ENCODE measurements around the gene KNCN.

DNA sequence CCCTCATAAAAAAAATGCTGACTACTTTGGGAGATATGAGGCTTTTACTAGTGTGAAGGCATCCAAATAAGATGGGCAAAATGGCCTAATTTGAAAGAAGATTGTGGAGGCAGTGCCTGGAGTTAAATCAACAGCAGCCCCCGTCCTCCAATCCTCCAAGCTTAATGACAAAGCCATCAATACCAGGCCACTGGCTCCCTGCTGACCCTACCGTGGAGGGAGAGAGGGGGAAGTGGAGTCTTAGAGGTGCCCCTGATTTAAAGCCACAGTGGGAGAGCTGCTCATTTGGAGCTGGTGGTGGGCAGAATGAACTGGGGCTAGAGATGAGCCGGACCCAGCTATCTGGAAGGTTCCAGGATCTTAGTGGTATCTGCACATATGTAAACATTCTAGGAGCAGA, 24.3 kb upstream of the KNCN start:
- TF ChIP-seq, protein P1, sequence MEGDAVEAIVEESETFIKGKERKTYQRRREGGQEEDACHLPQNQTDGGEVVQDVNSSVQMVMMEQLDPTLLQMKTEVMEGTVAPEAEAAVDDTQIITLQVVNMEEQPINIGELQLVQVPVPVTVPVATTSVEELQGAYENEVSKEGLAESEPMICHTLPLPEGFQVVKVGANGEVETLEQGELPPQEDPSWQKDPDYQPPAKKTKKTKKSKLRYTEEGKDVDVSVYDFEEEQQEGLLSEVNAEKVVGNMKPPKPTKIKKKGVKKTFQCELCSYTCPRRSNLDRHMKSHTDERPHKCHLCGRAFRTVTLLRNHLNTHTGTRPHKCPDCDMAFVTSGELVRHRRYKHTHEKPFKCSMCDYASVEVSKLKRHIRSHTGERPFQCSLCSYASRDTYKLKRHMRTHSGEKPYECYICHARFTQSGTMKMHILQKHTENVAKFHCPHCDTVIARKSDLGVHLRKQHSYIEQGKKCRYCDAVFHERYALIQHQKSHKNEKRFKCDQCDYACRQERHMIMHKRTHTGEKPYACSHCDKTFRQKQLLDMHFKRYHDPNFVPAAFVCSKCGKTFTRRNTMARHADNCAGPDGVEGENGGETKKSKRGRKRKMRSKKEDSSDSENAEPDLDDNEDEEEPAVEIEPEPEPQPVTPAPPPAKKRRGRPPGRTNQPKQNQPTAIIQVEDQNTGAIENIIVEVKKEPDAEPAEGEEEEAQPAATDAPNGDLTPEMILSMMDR (IDR thresholded peaks at IDR 0.05) = no peak
- no peak for TF ChIP-seq POLR2A (IDR thresholded peaks at IDR 0.05)

Measured in testis (tissue), 2 donors.